ENCODE data around the gene CD84. TPM values are rescaled to one million over a fixed set of nuclear protein-coding genes. Genes with fewer than 3 reads are reported as not detected.

CD84 gene
- total RNA-seq, 6 experiments from 2014 or later = 2.4 to 11.1 (median 3.4) TPM

DNA sequence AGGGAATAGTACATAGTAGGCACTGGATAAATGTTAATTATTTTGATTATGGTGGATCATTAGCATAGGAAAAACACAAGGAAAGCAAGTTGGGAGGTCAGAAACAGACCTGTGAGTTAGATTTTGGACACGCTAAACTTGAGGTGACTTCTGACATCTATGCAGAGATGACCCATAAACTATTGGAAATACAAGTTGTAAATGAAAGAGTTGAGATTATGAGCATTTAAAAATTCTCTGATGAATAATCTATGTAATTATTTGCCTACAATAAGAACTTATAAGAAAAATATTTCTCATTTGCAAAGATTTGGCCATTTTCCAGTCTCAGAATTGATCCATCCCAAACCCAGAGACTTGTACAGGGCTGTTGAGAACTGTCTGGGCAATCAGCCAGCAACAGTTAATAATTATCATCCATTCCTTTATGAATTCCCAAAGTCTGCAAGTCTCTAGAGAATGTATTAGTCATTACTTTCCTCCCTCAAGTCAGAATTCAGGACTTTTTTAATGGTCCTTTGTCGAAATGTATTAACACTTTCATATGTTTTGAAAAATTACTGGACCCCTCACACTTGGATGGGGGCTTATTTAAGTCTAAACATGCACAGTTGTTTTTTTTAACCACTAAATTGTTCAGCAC is 36.9 kb downstream of the CD84 start:
- H3K36me3 ChIP-seq = no peaks in the 10 kb centered on the region
- H3K27me3 ChIP-seq = no peaks in the 10 kb centered on the region
- peak; percentile 56 to 74 (median 60) for ATAC-seq
- H3K4me1 ChIP-seq = peaks cover 0 to 61% (median 31%) of the 10 kb centered on the region in 4 donors
- WGBS (ENCODE audit: insufficient coverage, low coverage, low lambda C conversion rate, missing lambda C conversion rate) = 16% methylated on average over 2 of the region's 2 CpGs
- intact Hi-C loops (cut with DNase I) = no loop called here
- no peak overlapping the region for H3K4me3 ChIP-seq
- TF ChIP-seq POLR2A (IDR thresholded peaks at IDR 0.05) = no peak
- TF ChIP-seq CTCF (IDR thresholded peaks at IDR 0.05) = no peak
- peak overlapping the region in 2 of 3 donors; percentile 1 to 65 for H3K27ac ChIP-seq
- DNase-seq = no peak
- H3K9me3 ChIP-seq = no peaks in the 10 kb centered on the region

- H3K9me3 ChIP-seq = no peaks in the 10 kb centered on the region
- WGBS (ENCODE audit: insufficient coverage, low coverage, low lambda C conversion rate, missing lambda C conversion rate) = 20% methylated on average over 1 of the region's 1 CpG
- intact Hi-C loops (cut with DNase I) = no loop called here
- H3K27ac ChIP-seq = peak overlapping the region in 2 of 3 donors; percentile 1 to 65
- ATAC-seq = peak in 1 of 4 donors; percentile 10
- H3K36me3 ChIP-seq = no peaks in the 10 kb centered on the region
- H3K4me1 ChIP-seq = peaks cover 0 to 61% (median 31%) of the 10 kb centered on the region in 4 donors
- no peak for TF ChIP-seq CTCF (IDR thresholded peaks at IDR 0.05)
- no peak for TF ChIP-seq POLR2A (IDR thresholded peaks at IDR 0.05)
- no peaks in the 10 kb centered on the region for H3K27me3 ChIP-seq
- H3K4me3 ChIP-seq = no peak overlapping the region
- DNase-seq = no peak
Measured at GRCh38 chr1:160541622-160542302, 37.5 kb downstream of the CD84 start.

DNA sequence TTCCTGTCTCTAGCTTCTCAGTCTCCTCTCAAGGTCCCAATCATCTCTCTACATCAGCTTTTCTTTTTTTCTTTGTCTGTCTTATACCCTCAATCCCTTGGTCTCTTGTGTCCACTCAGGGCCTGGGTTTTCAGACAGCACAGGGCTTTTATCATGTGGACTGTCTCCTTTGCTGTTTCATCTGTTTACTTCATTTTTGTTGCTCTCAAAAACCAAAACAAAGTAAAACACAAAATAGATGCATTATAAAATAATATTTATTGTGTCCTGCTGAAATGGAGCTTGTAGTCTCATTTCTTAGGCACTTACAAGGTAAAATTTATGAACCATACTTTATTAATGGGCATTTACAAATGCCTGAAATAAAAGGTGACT is 38.5 kb downstream of the CD84 start:
- H3K4me3 ChIP-seq = no peak overlapping the region
- H3K36me3 ChIP-seq = no peaks in the 10 kb centered on the region

More for the DNA sequence above, 38.5 kb downstream of the CD84 start:
- H3K4me1 ChIP-seq = peaks cover 0 to 61% (median 31%) of the 10 kb centered on the region in 4 donors
- peak overlapping the region; percentile 35 to 65 (median 63) for H3K27ac ChIP-seq
- ATAC-seq (no peak), DNase-seq (no peak)
- H3K9me3 ChIP-seq = no peaks in the 10 kb centered on the region
- TF ChIP-seq POLR2A (IDR thresholded peaks at IDR 0.05) (no peak), CTCF (IDR thresholded peaks at IDR 0.05) (no peak)
- intact Hi-C loops (cut with DNase I) = no loop called here
- no peaks in the 10 kb centered on the region for H3K27me3 ChIP-seq

All from right lobe of liver (tissue), 6 donors.